Ishikawa (cell line): ENCODE results near the gene TXNRD1.

Source experiments
- CEBPB ChIP-seq: IDR thresholded peaks from 2 replicates; pipeline ENCODE4 v1.6.1; 2012
- CREB1 ChIP-seq: IDR thresholded peaks from 2 replicates; pipeline ENCODE4 v1.6.1; 2012; ENCODE audit warnings: low read depth
- EGR1 ChIP-seq: IDR thresholded peaks from 2 replicates; pipeline ENCODE4 v1.6.1; 2012
- EP300 ChIP-seq: IDR thresholded peaks from 2 replicates; pipeline ENCODE4 v1.6.1; 2012; ENCODE audit warnings: borderline replicate concordance
- FOXM1 ChIP-seq: IDR thresholded peaks from 2 replicates; pipeline ENCODE4 v1.6.1; 2012; ENCODE audit warnings: low read depth, borderline replicate concordance
- MAX ChIP-seq: IDR thresholded peaks from 2 replicates; pipeline ENCODE4 v1.6.1; 2012
- NFIC ChIP-seq: IDR thresholded peaks from 2 replicates; pipeline ENCODE4 v1.6.1; 2012
- RAD21 ChIP-seq: IDR thresholded peaks from 2 replicates; pipeline ENCODE4 v1.6.1; 2012; ENCODE audit warnings: low read depth
- REST ChIP-seq: IDR thresholded peaks from 2 replicates; pipeline ENCODE4 v1.6.1; 2012; ENCODE audit warnings: low read depth, mild to moderate bottlenecking
- TAF1 ChIP-seq: IDR thresholded peaks from 2 replicates; pipeline ENCODE4 v1.6.1; 2012; ENCODE audit warnings: low read depth, mild to moderate bottlenecking
- TCF12 ChIP-seq: IDR thresholded peaks from 2 replicates; pipeline ENCODE4 v1.6.1; 2012; ENCODE audit warnings: low read depth
- TEAD4 ChIP-seq: IDR thresholded peaks from 2 replicates; pipeline ENCODE4 v1.6.1; 2012
- USF1 ChIP-seq: IDR thresholded peaks from 2 replicates; pipeline ENCODE4 v1.6.1; 2012
- YY1 ChIP-seq: IDR thresholded peaks from 2 replicates; pipeline ENCODE4 v1.6.1; 2012; ENCODE audit warnings: low read depth
- ZBTB7A ChIP-seq: IDR thresholded peaks from 2 replicates; pipeline ENCODE4 v1.6.1; 2012; ENCODE audit warnings: low read depth

The TXNRD1 gene

GRCh38 chr12:104274811-104275210 lies 59.2 kb downstream of the TXNRD1 start:
- TF ChIP-seq EGR1: no peak
- TF ChIP-seq FOXM1: no peak
- no peak for TF ChIP-seq TEAD4
- TF ChIP-seq REST: no peak
- no peak for TF ChIP-seq CREB1
- no peak for TF ChIP-seq USF1
- no peak for TF ChIP-seq CEBPB
- no peak for TF ChIP-seq NFIC

- no peak for TF ChIP-seq TAF1
- TF ChIP-seq CEBPB: no peak
- TF ChIP-seq CREB1: no peak
- TF ChIP-seq YY1: no peak
- TF ChIP-seq TEAD4: no peak
- no peak for TF ChIP-seq EP300
- no peak for TF ChIP-seq REST
- no peak for TF ChIP-seq EGR1
- no peak for TF ChIP-seq FOXM1
- TF ChIP-seq TCF12: no peak
Observed at GRCh38 chr12:104275689-104276088, 60.1 kb downstream of the TXNRD1 start.

GRCh38 chr12:104276273-104277131 lies 60.9 kb downstream of the TXNRD1 start:
- TF ChIP-seq EGR1 (no peak), TAF1 (no peak), TEAD4 (peak; percentile 71), CREB1 (no peak), FOXM1 (0 out of 2 replicates have a peak, but pooled peaks have one; percentile 49), EP300 (peak; percentile 78; the same call in 1 of the 2 replicates), MAX (peak; percentile 55; the same call in 1 of the 2 replicates), ZBTB7A (no peak), USF1 (0 out of 2 replicates have a peak, but pooled peaks have one; percentile 13), NFIC (peak; percentile 93), RAD21 (no peak), TCF12 (peak; percentile 85)

- no peak for TF ChIP-seq TAF1
- no peak for TF ChIP-seq FOXM1
- TF ChIP-seq REST: no peak
Observed at GRCh38 chr12:104279164-104279563, 63.6 kb downstream of the TXNRD1 start.

- TF ChIP-seq CREB1 (no peak), EGR1 (no peak), TCF12 (no peak), YY1 (no peak), MAX (no peak), NFIC (no peak), EP300 (no peak), FOXM1 (no peak), RAD21 (no peak), TEAD4 (no peak), ZBTB7A (no peak), USF1 (no peak), CEBPB (no peak), TAF1 (no peak), REST (no peak)
Observed at GRCh38 chr12:104280111-104280510, 64.5 kb downstream of the TXNRD1 start.
